Measurements from ENCODE around the gene GHSR.

Gene GHSR

DNA sequence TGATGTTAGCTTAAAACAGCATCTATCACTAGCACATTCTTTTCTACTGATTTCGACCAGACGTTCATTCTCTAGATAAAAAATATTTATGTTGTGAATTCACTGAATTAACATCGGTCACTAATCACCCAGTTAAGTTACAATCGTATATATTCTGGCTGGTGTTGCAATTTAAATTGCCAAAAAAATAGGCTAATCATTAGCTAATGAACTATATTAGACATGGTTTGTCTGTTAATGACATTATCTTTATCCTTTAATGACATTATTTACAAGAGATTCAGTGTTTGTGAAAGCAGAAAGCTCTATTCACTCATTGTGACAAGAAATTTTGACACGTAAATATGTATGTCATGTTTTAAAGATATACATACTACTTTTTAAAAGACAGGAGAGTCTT lies 6.7 kb downstream of the GHSR start:
- Histone ChIP-seq H3K36me3 (replicated peaks in 1 of 2; ENCODE audit: control insufficient read depth in 2 of 2, insufficient read depth in 2 of 2, low read length in 2 of 2) (no peaks in the 10 kb centered on the region), H3K4me3 (ENCODE audit: low read length in 2 of 2) (no peak overlapping the region)
- no CpG with 5 or more reads among the region's 5 CpGs for WGBS, 2 donors (ENCODE audit: extremely low coverage in 2 of 2, insufficient read length in 2 of 2, insufficient replicate concordance in 1 of 2)

DNA sequence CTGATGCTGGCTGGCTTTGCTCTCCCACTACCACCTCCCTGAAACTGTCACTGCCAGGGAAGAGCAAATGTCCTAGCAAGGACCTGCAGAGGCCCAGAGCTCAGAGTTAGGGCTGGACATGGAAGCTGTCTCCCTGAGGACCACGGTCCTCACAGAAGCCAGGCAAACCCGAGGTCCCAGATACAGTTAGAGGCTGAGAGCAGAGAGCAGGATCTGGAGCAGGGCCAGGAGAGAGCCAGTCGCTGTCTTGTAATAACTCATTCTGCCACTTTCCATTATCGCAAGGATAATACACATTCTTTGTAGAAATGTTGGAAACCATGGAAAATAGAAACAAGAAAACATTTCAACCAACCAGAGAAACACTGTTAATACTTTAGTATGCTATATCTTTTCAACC lies 10.1 kb downstream of the GHSR start:
- no peaks in the 10 kb centered on the region for H3K79me1 ChIP-seq (ENCODE audit: low read depth, low read length)
- no peak overlapping the region for H4K91ac ChIP-seq (ENCODE audit: low read depth, low read length, poor library complexity)
- no peaks in the 10 kb centered on the region for H3K36me3 ChIP-seq (replicated peaks in 1 of 2; ENCODE audit: control insufficient read depth in 2 of 2, insufficient read depth in 2 of 2, low read length in 2 of 2)
- H4K8ac ChIP-seq (ENCODE audit: low read depth, low read length), result no peak overlapping the region
- no peak overlapping the region for H2AFZ ChIP-seq (ENCODE audit: low read length)
- H2BK15ac ChIP-seq (ENCODE audit: low read length), result no peak overlapping the region
- H3K4me2 ChIP-seq (ENCODE audit: insufficient read depth, low read length, poor library complexity, severe bottlenecking), result no peak overlapping the region
- H3K4ac ChIP-seq (ENCODE audit: low read length), result no peak overlapping the region
- no peak overlapping the region for H2BK12ac ChIP-seq (ENCODE audit: low read length)
- WGBS, 2 donors (ENCODE audit: extremely low coverage in 2 of 2, insufficient read length in 2 of 2, insufficient replicate concordance in 1 of 2), result no CpG with 5 or more reads among the region's 4 CpGs
- no peak overlapping the region for H3K4me3 ChIP-seq (ENCODE audit: low read length in 2 of 2)
- no peak overlapping the region for H3K27ac ChIP-seq (replicated peaks; ENCODE audit: low read length)
- no peak overlapping the region for H2AK5ac ChIP-seq (ENCODE audit: low read depth, low read length)
- no peak overlapping the region for H3K23ac ChIP-seq (ENCODE audit: low read depth, low read length, poor library complexity)
- DNase-seq (ENCODE audit: low spot score), result no peak
- no peak overlapping the region for H3K14ac ChIP-seq (ENCODE audit: low read length)
- H3K4me1 ChIP-seq (ENCODE audit: control insufficient read depth in 2 of 2, insufficient read depth in 1 of 2, low read depth in 1 of 2, low read length in 2 of 2), result no peaks in the 10 kb centered on the region
- no peak overlapping the region for H3K18ac ChIP-seq (ENCODE audit: low read length)
- H3K27me3 ChIP-seq (ENCODE audit: control insufficient read depth in 3 of 3, insufficient read depth in 3 of 3, low read depth in 1 of 3, low read length in 3 of 3), result peaks cover 0 to 18% (median 0%) of the 10 kb centered on the region in 3 experiments
- H2BK120ac ChIP-seq (ENCODE audit: low read depth, low read length), result no peak overlapping the region
- H3K9ac ChIP-seq (ENCODE audit: low read depth, low read length, poor library complexity), result no peak overlapping the region
- no peak overlapping the region for H2BK5ac ChIP-seq (ENCODE audit: low read length)
- no peaks in the 10 kb centered on the region for H3K9me3 ChIP-seq (replicated peaks in 1 of 2; ENCODE audit: control insufficient read depth in 2 of 2, insufficient read depth in 1 of 2, low read depth in 1 of 2, low read length in 2 of 2)

More for the DNA sequence above, 6.7 kb downstream of the GHSR start:
- H4K91ac ChIP-seq (ENCODE audit: low read depth, low read length, poor library complexity), result no peak overlapping the region
- H3K27me3 ChIP-seq (ENCODE audit: control insufficient read depth in 3 of 3, insufficient read depth in 3 of 3, low read depth in 1 of 3, low read length in 3 of 3), result peaks cover 0 to 42% (median under 1%) of the 10 kb centered on the region in 3 experiments
- H3K4me1 ChIP-seq (ENCODE audit: control insufficient read depth in 2 of 2, insufficient read depth in 1 of 2, low read depth in 1 of 2, low read length in 2 of 2), result no peaks in the 10 kb centered on the region
- H2BK120ac ChIP-seq (ENCODE audit: low read depth, low read length), result no peak overlapping the region
- H3K14ac ChIP-seq (ENCODE audit: low read length), result no peak overlapping the region
- no peak overlapping the region for H2BK15ac ChIP-seq (ENCODE audit: low read length)
- no peak overlapping the region for H2AK5ac ChIP-seq (ENCODE audit: low read depth, low read length)
- no peak for DNase-seq (ENCODE audit: low spot score)
- no peak overlapping the region for H2BK12ac ChIP-seq (ENCODE audit: low read length)
- H3K9ac ChIP-seq (ENCODE audit: low read depth, low read length, poor library complexity), result no peak overlapping the region
- no peaks in the 10 kb centered on the region for H3K79me1 ChIP-seq (ENCODE audit: low read depth, low read length)
- no peak overlapping the region for H3K27ac ChIP-seq (replicated peaks; ENCODE audit: low read length)
- H3K18ac ChIP-seq (ENCODE audit: low read length), result no peak overlapping the region
- no peak overlapping the region for H3K4ac ChIP-seq (ENCODE audit: low read length)
- H3K4me2 ChIP-seq (ENCODE audit: insufficient read depth, low read length, poor library complexity, severe bottlenecking), result no peak overlapping the region
- no peak overlapping the region for H3K23ac ChIP-seq (ENCODE audit: low read depth, low read length, poor library complexity)
- no peaks in the 10 kb centered on the region for H3K9me3 ChIP-seq (replicated peaks in 1 of 2; ENCODE audit: control insufficient read depth in 2 of 2, insufficient read depth in 1 of 2, low read depth in 1 of 2, low read length in 2 of 2)
- H2BK5ac ChIP-seq (ENCODE audit: low read length), result no peak overlapping the region
- H4K8ac ChIP-seq (ENCODE audit: low read depth, low read length), result no peak overlapping the region
- H2AFZ ChIP-seq (ENCODE audit: low read length), result no peak overlapping the region

DNA sequence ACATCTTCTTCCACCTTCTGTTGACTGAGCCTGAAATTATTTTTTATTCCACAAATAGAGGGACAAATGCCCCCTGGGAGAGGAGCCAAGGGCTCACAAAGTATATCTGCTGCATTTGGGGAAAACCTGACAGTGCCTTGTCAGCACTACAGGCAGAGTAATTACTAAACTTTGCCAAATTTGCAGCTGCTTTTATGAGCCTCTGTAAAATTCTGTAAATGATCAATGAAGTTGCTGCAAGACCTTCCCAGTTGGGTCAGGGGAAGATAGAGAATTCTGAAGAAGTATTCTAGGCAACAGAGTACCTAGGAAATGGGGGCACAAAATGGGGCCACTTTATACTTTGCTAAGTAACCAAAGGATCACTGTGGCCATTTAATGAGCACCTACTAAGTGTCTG lies 10.5 kb downstream of the GHSR start:
- DNase-seq (ENCODE audit: low spot score), result no peak
- H4K91ac ChIP-seq (ENCODE audit: low read depth, low read length, poor library complexity), result no peak overlapping the region
- H3K27me3 ChIP-seq (ENCODE audit: control insufficient read depth in 3 of 3, insufficient read depth in 3 of 3, low read depth in 1 of 3, low read length in 3 of 3), result peaks cover 0 to 18% (median 0%) of the 10 kb centered on the region in 3 experiments
- H3K4ac ChIP-seq (ENCODE audit: low read length), result no peak overlapping the region
- no peaks in the 10 kb centered on the region for H3K4me1 ChIP-seq (ENCODE audit: control insufficient read depth in 2 of 2, insufficient read depth in 1 of 2, low read depth in 1 of 2, low read length in 2 of 2)
- no peak overlapping the region for H3K27ac ChIP-seq (replicated peaks; ENCODE audit: low read length)
- H3K36me3 ChIP-seq (replicated peaks in 1 of 2; ENCODE audit: control insufficient read depth in 2 of 2, insufficient read depth in 2 of 2, low read length in 2 of 2), result no peaks in the 10 kb centered on the region
- H3K9me3 ChIP-seq (replicated peaks in 1 of 2; ENCODE audit: control insufficient read depth in 2 of 2, insufficient read depth in 1 of 2, low read depth in 1 of 2, low read length in 2 of 2), result peaks cover 0 to 5% of the 10 kb centered on the region in 2 donors
- no peak overlapping the region for H3K14ac ChIP-seq (ENCODE audit: low read length)
- H4K8ac ChIP-seq (ENCODE audit: low read depth, low read length), result no peak overlapping the region
- no peak overlapping the region for H3K18ac ChIP-seq (ENCODE audit: low read length)
- no peak overlapping the region for H2BK12ac ChIP-seq (ENCODE audit: low read length)
- H2AK5ac ChIP-seq (ENCODE audit: low read depth, low read length), result no peak overlapping the region
- no peak overlapping the region for H3K9ac ChIP-seq (ENCODE audit: low read depth, low read length, poor library complexity)
- no peak overlapping the region for H2BK15ac ChIP-seq (ENCODE audit: low read length)
- no peaks in the 10 kb centered on the region for H3K79me1 ChIP-seq (ENCODE audit: low read depth, low read length)
- H3K23ac ChIP-seq (ENCODE audit: low read depth, low read length, poor library complexity), result no peak overlapping the region
- no peak overlapping the region for H3K4me2 ChIP-seq (ENCODE audit: insufficient read depth, low read length, poor library complexity, severe bottlenecking)
- H3K4me3 ChIP-seq (ENCODE audit: low read length in 2 of 2), result no peak overlapping the region
- no peak overlapping the region for H2AFZ ChIP-seq (ENCODE audit: low read length)
- no peak overlapping the region for H2BK120ac ChIP-seq (ENCODE audit: low read depth, low read length)
- H2BK5ac ChIP-seq (ENCODE audit: low read length), result no peak overlapping the region

DNA sequence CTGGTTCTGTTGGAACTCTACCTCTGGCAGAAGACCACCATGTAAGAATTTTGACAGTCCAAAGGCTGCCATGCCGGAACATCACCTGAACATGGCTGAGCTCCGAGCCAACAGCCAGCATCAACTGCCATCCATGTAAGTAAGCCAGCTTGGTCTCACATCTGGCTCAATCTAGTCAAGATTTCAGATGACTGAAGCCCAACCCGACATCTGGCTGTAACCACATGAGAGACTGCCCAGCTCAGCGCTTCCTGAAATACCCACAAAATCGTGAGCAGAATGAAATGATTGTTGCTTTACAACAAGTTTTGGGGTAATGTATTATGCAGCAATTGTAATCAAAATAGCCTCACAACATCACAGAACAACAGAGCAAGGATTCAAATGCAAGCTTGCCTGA lies 32.9 kb downstream of the GHSR start:
- H3K36me3 ChIP-seq (replicated peaks in 1 of 2; ENCODE audit: control insufficient read depth in 2 of 2, insufficient read depth in 2 of 2, low read length in 2 of 2), result no peaks in the 10 kb centered on the region
- H3K4ac ChIP-seq (ENCODE audit: low read length), result no peak overlapping the region
- H2BK5ac ChIP-seq (ENCODE audit: low read length), result no peak overlapping the region
- no peak overlapping the region for H2AFZ ChIP-seq (ENCODE audit: low read length)
- no peak overlapping the region for H3K23ac ChIP-seq (ENCODE audit: low read depth, low read length, poor library complexity)
- WGBS, 2 donors (ENCODE audit: extremely low coverage in 2 of 2, insufficient read length in 2 of 2, insufficient replicate concordance in 1 of 2), result no CpG with 5 or more reads among the region's 5 CpGs
- H3K27me3 ChIP-seq (ENCODE audit: control insufficient read depth in 3 of 3, insufficient read depth in 3 of 3, low read depth in 1 of 3, low read length in 3 of 3), result no peaks in the 10 kb centered on the region
- no peaks in the 10 kb centered on the region for H3K9me3 ChIP-seq (replicated peaks in 1 of 2; ENCODE audit: control insufficient read depth in 2 of 2, insufficient read depth in 1 of 2, low read depth in 1 of 2, low read length in 2 of 2)
- no peak overlapping the region for H2BK120ac ChIP-seq (ENCODE audit: low read depth, low read length)
- no peak overlapping the region for H4K8ac ChIP-seq (ENCODE audit: low read depth, low read length)
- H4K91ac ChIP-seq (ENCODE audit: low read depth, low read length, poor library complexity), result no peak overlapping the region
- no peak overlapping the region for H3K4me2 ChIP-seq (ENCODE audit: insufficient read depth, low read length, poor library complexity, severe bottlenecking)
- no peak overlapping the region for H2BK15ac ChIP-seq (ENCODE audit: low read length)
- no peak for DNase-seq (ENCODE audit: low spot score)
- no peak overlapping the region for H3K4me3 ChIP-seq (ENCODE audit: low read length in 2 of 2)
- no peak overlapping the region for H3K14ac ChIP-seq (ENCODE audit: low read length)
- H3K79me1 ChIP-seq (ENCODE audit: low read depth, low read length), result no peaks in the 10 kb centered on the region
- H2BK12ac ChIP-seq (ENCODE audit: low read length), result no peak overlapping the region
- H3K27ac ChIP-seq (replicated peaks; ENCODE audit: low read length), result no peak overlapping the region
- H3K18ac ChIP-seq (ENCODE audit: low read length), result no peak overlapping the region
- H2AK5ac ChIP-seq (ENCODE audit: low read depth, low read length), result no peak overlapping the region
- no peaks in the 10 kb centered on the region for H3K4me1 ChIP-seq (ENCODE audit: control insufficient read depth in 2 of 2, insufficient read depth in 1 of 2, low read depth in 1 of 2, low read length in 2 of 2)
- no peak overlapping the region for H3K9ac ChIP-seq (ENCODE audit: low read depth, low read length, poor library complexity)
